Muscle layer of duodenum (tissue), 2 donors: ENCODE data around the gene FECH.
"Not testable (repeated sequence)": the region's sequence is repeated elsewhere in the genome, so short reads cannot be mapped to it uniquely, and the experiment has no call there.

Experiments used
- H3K27ac ChIP-seq: one replicate; pipeline ENCODE4 v1.7.0; 2013; ENCODE audit warnings: mild to moderate bottlenecking, low read length
- H3K27me3 ChIP-seq: one replicate; pipeline ENCODE4 v1.7.0; 2013; ENCODE audit warnings: low read depth, mild to moderate bottlenecking, control low read depth, low read length
- H3K36me3 ChIP-seq, 2 donors: one replicate each; pipeline ENCODE4 v1.7.0; 2013; ENCODE audit warnings: low read length in 2 of 2, control low read depth in 1 of 2, mild to moderate bottlenecking in 1 of 2; ENCODE audit not compliant: insufficient read depth in 2 of 2, control insufficient read depth in 1 of 2
- H3K4me1 ChIP-seq, 2 donors: one replicate each; pipeline ENCODE4 v1.7.0; 2013; ENCODE audit warnings: low read length in 2 of 2, mild to moderate bottlenecking in 2 of 2, control low read depth in 1 of 2, moderate library complexity in 1 of 2; ENCODE audit not compliant: insufficient read depth in 2 of 2, control insufficient read depth in 1 of 2
- H3K4me3 ChIP-seq, 2 donors: one replicate each; pipeline ENCODE4 v1.7.0; 2013; ENCODE audit warnings: low read length in 2 of 2, low read depth in 1 of 2, mild to moderate bottlenecking in 1 of 2
- H3K9me3 ChIP-seq, 2 donors: one replicate each; pipeline ENCODE4 v1.7.0; 2013; ENCODE audit warnings: low read length in 2 of 2, control low read depth in 1 of 2, mild to moderate bottlenecking in 1 of 2; ENCODE audit not compliant: control insufficient read depth in 1 of 2
- donor health status: healthy.

The FECH gene

GRCh38 chr18:57618910-57619309 lies 32.4 kb upstream of the FECH start:
- no peaks in the 10 kb centered on the region for H3K27me3 ChIP-seq
- H3K36me3 ChIP-seq, result peaks cover 11 to 12% of the 10 kb centered on the region in 2 donors
- no peak overlapping the region for H3K4me3 ChIP-seq
- H3K4me1 ChIP-seq, result peaks cover 8% of the 10 kb centered on the region in 2 donors
- no peak overlapping the region for H3K27ac ChIP-seq
- no peaks in the 10 kb centered on the region for H3K9me3 ChIP-seq

GRCh38 chr18:57603871-57604270 lies 17.4 kb upstream of the FECH start:
- H3K4me3 ChIP-seq, result no peak overlapping the region
- no peaks in the 10 kb centered on the region for H3K4me1 ChIP-seq
- H3K27ac ChIP-seq, result no peak overlapping the region
- H3K27me3 ChIP-seq, result no peaks in the 10 kb centered on the region
- no peaks in the 10 kb centered on the region for H3K9me3 ChIP-seq
- peaks cover 65 to 85% of the 10 kb centered on the region in 2 donors for H3K36me3 ChIP-seq

- Histone ChIP-seq H3K9me3 (no peaks in the 10 kb centered on the region), H3K4me1 (no peaks in the 10 kb centered on the region), H3K27me3 (no peaks in the 10 kb centered on the region), H3K4me3 (no peak overlapping the region), H3K27ac (no peak overlapping the region), H3K36me3 (peaks cover 11 to 19% of the 10 kb centered on the region in 2 donors)
Measured at GRCh38 chr18:57595347-57595746, 8.8 kb upstream of the FECH start.

GRCh38 chr18:57592716-57593115 lies 6.2 kb upstream of the FECH start:
- not testable (repeated sequence) for H3K27me3 ChIP-seq, H3K4me3 ChIP-seq, H3K36me3 ChIP-seq, H3K9me3 ChIP-seq, H3K27ac ChIP-seq, H3K4me1 ChIP-seq

- Histone ChIP-seq H3K4me3 (no peak overlapping the region), H3K4me1 (peaks cover 10 to 11% of the 10 kb centered on the region in 2 donors), H3K9me3 (no peaks in the 10 kb centered on the region), H3K36me3 (no peaks in the 10 kb centered on the region), H3K27ac (no peak overlapping the region), H3K27me3 (no peaks in the 10 kb centered on the region)
Measured at GRCh38 chr18:57589161-57589560, 2.7 kb upstream of the FECH start.

GRCh38 chr18:57587098-57587661 lies 678 bp upstream of the FECH start:
- Histone ChIP-seq H3K9me3 (no peaks in the 10 kb centered on the region), H3K4me3 (peak overlapping the region; percentile 65 to 82), H3K27ac (peak overlapping the region; percentile 43), H3K36me3 (peaks cover 0 to 5% of the 10 kb centered on the region in 2 donors), H3K4me1 (peaks cover 10 to 11% of the 10 kb centered on the region in 2 donors), H3K27me3 (no peaks in the 10 kb centered on the region)

GRCh38 chr18:57585855-57586250 lies 649 bp downstream of the FECH start:
- Histone ChIP-seq H3K27me3 (no peaks in the 10 kb centered on the region), H3K36me3 (peaks cover 4 to 7% of the 10 kb centered on the region in 2 donors)

GRCh38 chr18:57585421-57585820 lies 1.1 kb downstream of the FECH start:
- Histone ChIP-seq H3K27ac (no peak overlapping the region), H3K27me3 (no peaks in the 10 kb centered on the region), H3K9me3 (no peaks in the 10 kb centered on the region), H3K4me1 (peaks cover 10 to 11% of the 10 kb centered on the region in 2 donors), H3K4me3 (peak overlapping the region; percentile 65 to 82), H3K36me3 (peaks cover 4 to 11% of the 10 kb centered on the region in 2 donors)

More at GRCh38 chr18:57585855-57586250, 649 bp downstream of the FECH start:
- H3K4me3 ChIP-seq, result peak overlapping the region; percentile 65 to 82
- H3K9me3 ChIP-seq, result no peaks in the 10 kb centered on the region
- H3K4me1 ChIP-seq, result peaks cover 10 to 11% of the 10 kb centered on the region in 2 donors
- H3K27ac ChIP-seq, result no peak overlapping the region

- H3K4me1 ChIP-seq, result peaks cover 10 to 11% of the 10 kb centered on the region in 2 donors
- no peaks in the 10 kb centered on the region for H3K27me3 ChIP-seq
- H3K9me3 ChIP-seq, result no peaks in the 10 kb centered on the region
- H3K4me3 ChIP-seq, result no peak overlapping the region
- no peak overlapping the region for H3K27ac ChIP-seq
- H3K36me3 ChIP-seq, result peaks cover 4 to 11% of the 10 kb centered on the region in 2 donors
Measured at GRCh38 chr18:57584444-57584843, 2.1 kb downstream of the FECH start.

GRCh38 chr18:57583297-57583835 lies 3.1 kb downstream of the FECH start:
- Histone ChIP-seq H3K9me3 (no peaks in the 10 kb centered on the region), H3K27me3 (no peaks in the 10 kb centered on the region), H3K4me3 (no peak overlapping the region), H3K27ac (no peak overlapping the region), H3K4me1 (peaks cover 10 to 11% of the 10 kb centered on the region in 2 donors), H3K36me3 (peaks cover 4 to 14% of the 10 kb centered on the region in 2 donors)

GRCh38 chr18:57581301-57581934 lies 5.1 kb downstream of the FECH start:
- H3K4me1 ChIP-seq, result peaks cover 10 to 11% of the 10 kb centered on the region in 2 donors
- H3K4me3 ChIP-seq, result no peak overlapping the region
- no peaks in the 10 kb centered on the region for H3K27me3 ChIP-seq
- H3K9me3 ChIP-seq, result no peaks in the 10 kb centered on the region
- H3K27ac ChIP-seq, result no peak overlapping the region
- peaks cover 10 to 18% of the 10 kb centered on the region in 2 donors for H3K36me3 ChIP-seq
